Measurements from ENCODE around the gene HLA-DRA.
"Not testable (repeated sequence)": the region's sequence is repeated elsewhere in the genome, so short reads cannot be mapped to it uniquely, and the experiment has no call there.

- TF ChIP-seq CTCF (conservative IDR thresholded peaks at IDR 0.05; ENCODE audit: low read length); EZH2phosphoT487 (IDR thresholded peaks at IDR 0.05; ENCODE audit: borderline replicate concordance): not testable (repeated sequence)
Measured at GRCh38 chr6:32467743-32468503, 28.2 kb downstream of the HLA-DRA start.
